ENCODE data around the gene PDCD7. TPM values are rescaled to one million over a fixed set of nuclear protein-coding genes. Genes with fewer than 3 reads are reported as not detected.

The PDCD7 gene
- total RNA-seq, 4 donors from 2014 or later = 24.2 to 33.4 (median 25.5) TPM

DNA sequence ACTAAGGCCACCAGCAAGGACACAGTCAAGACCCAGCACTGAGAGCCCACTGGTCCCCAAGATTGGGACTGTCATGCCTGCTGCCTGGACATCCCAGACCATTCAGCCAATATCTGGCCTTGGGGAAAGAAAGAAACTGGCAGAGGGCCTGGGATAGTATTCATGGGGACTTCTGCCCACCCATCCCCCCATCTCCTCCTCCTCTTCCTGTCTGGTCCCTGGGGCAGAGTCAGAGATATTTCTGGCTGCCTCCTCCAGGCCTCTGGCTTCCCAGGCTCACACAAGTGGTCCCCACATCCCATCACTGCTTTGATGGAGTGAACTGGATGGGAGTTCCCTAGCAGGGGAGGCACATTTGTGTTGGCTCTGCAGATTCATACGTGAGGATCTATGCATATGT, 61.6 kb downstream of the PDCD7 start:
- intact Hi-C loops (cut with DNase I) = no loop called here
- Histone ChIP-seq H3K9me3 (no peaks in the 10 kb centered on the region), H3K4me1 (peaks cover 56 to 71% (median 60%) of the 10 kb centered on the region in 4 donors), H3K36me3 (no peaks in the 10 kb centered on the region), H3K4me3 (no peak overlapping the region), H3K27me3 (peaks cover 0 to 7% (median 0%) of the 10 kb centered on the region in 4 donors), H3K27ac (replicated peaks in 1 of 4) (peak overlapping the region; percentile 95 to 98 (median 96))
- no peak for TF ChIP-seq EP300 (IDR thresholded peaks at IDR 0.05)
- no peak for TF ChIP-seq POLR2A (IDR thresholded peaks at IDR 0.05; ENCODE audit: low read depth)
- TF ChIP-seq CTCF (IDR thresholded peaks at IDR 0.05) = no peak
- TF ChIP-seq POLR2AphosphoS5 (IDR thresholded peaks at IDR 0.05) = no peak
- no CpG with 5 or more reads among the region's 1 CpG for WGBS
- DNase-seq (ENCODE audit: extremely low spot score) = no peak

DNA sequence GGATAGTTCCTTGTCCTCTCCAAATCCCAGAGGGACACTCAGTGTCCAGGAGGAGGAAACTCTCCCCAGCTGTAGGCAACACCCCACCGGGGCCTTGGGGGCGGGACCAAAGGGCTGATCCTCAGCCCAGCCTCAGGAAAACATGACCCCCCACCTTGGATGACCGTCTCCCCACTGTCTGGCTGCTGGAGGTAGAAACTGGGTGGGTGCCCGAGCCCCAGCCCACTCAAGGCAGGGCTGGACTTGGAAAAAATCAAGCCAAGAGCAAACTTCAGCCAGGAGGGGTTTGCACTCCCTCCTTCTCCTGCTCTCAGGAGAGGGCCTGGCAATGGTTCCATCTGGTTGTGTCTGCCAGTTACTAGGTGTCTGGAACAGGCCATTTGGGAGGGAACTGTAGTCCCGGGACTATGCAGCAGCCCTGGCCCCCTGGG, 62.2 kb downstream of the PDCD7 start:
- no peak overlapping the region for H3K4me3 ChIP-seq
- no peak for DNase-seq (ENCODE audit: extremely low spot score)
- H3K36me3 ChIP-seq = no peaks in the 10 kb centered on the region
- H3K27ac ChIP-seq (replicated peaks in 1 of 4) = peak overlapping the region; percentile 95 to 98 (median 96)
- H3K27me3 ChIP-seq = peaks cover 0 to under 1% (median 0%) of the 10 kb centered on the region in 4 donors
- no peak for TF ChIP-seq POLR2A (IDR thresholded peaks at IDR 0.05; ENCODE audit: low read depth)
- peak; percentile 7 to 28 for TF ChIP-seq POLR2AphosphoS5 (IDR thresholded peaks at IDR 0.05)
- no peak for TF ChIP-seq EP300 (IDR thresholded peaks at IDR 0.05)
- TF ChIP-seq CTCF (IDR thresholded peaks at IDR 0.05) = no peak
- no peaks in the 10 kb centered on the region for H3K9me3 ChIP-seq
- peaks cover 50 to 65% (median 54%) of the 10 kb centered on the region in 4 donors for H3K4me1 ChIP-seq
- intact Hi-C loops (cut with DNase I) = no loop called here
- no CpG with 5 or more reads among the region's 5 CpGs for WGBS

DNA sequence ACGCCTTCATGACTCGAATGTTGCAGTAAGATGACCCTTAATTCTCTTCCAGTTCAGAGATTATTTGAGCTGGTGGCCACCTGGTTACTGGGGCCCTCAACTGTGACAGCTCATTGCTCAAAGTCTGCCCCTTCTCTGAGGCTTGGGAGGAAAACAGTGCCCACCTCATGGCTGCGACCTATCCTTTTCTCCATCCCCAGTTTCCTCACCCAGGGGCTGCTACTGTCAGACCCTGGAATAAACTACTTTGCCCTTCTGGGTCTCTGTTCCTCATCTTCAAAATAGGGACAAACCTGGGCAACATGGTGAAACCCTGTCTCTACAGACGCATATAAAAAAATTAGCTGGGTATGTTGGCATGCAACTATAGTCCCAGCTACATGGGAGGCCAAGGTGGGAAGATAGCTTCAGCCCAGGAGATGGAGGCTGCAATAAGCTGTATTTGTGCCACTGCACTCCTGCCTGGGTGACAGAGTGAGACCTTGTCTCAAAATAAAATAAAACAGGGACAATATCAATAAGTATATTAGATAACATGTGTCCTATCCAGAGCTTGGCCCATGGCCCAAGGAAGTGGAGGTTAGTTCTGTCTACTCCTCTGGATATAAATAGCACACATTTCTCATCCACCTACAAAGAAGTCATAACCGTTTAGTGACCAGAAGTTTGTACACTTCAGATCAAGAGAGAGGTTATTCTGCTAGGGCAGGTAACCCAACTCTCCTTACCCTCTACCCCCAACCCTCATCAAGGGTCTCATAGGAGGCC, 63.6 kb downstream of the PDCD7 start:
- intact Hi-C loops (cut with DNase I) = no loop called here
- peak overlapping the region; percentile 95 to 98 (median 96) for H3K27ac ChIP-seq (replicated peaks in 1 of 4)
- DNase-seq (ENCODE audit: extremely low spot score) = no peak
- no peaks in the 10 kb centered on the region for H3K9me3 ChIP-seq
- H3K36me3 ChIP-seq = no peaks in the 10 kb centered on the region
- H3K4me1 ChIP-seq = peaks cover 59 to 69% (median 66%) of the 10 kb centered on the region in 4 donors
- no peak for TF ChIP-seq POLR2A (IDR thresholded peaks at IDR 0.05; ENCODE audit: low read depth)
- TF ChIP-seq CTCF (IDR thresholded peaks at IDR 0.05) = no peak
- TF ChIP-seq POLR2AphosphoS5 (IDR thresholded peaks at IDR 0.05) = no peak
- TF ChIP-seq EP300 (IDR thresholded peaks at IDR 0.05) = no peak
- no peak overlapping the region for H3K4me3 ChIP-seq
- 66% methylated on average over 5 of the region's 5 CpGs for WGBS
- H3K27me3 ChIP-seq = no peaks in the 10 kb centered on the region

DNA sequence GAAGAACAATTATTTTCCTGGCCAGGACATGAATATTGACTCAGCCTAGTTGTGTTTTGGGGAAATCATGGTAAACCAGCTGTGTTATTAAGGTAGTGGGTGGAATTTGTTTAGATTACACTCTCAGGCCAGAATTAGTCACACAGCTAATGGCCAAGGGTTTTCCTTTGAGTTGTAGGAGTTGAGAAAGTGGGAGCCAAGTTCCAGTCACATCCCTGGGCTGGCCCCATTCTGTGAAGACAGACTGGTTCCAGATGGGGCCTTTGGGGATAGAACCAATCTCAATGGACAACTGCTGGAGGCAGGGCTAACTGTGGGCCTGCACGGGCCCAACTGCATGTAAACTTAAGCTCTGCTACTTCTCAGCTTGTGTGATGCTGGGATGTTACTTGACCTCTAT, 64.4 kb downstream of the PDCD7 start:
- intact Hi-C loops (cut with DNase I) = no loop called here
- peak overlapping the region; percentile 95 to 98 (median 96) for H3K27ac ChIP-seq (replicated peaks in 1 of 4)
- 25% methylated on average over 1 of the region's 1 CpG for WGBS
- TF ChIP-seq POLR2AphosphoS5 (IDR thresholded peaks at IDR 0.05) (peak; percentile 56 to 66), EP300 (IDR thresholded peaks at IDR 0.05) (no peak), CTCF (IDR thresholded peaks at IDR 0.05) (no peak), POLR2A (IDR thresholded peaks at IDR 0.05; ENCODE audit: low read depth) (no peak)
- no peak for DNase-seq (ENCODE audit: extremely low spot score)
- H3K4me3 ChIP-seq = no peak overlapping the region
- no peaks in the 10 kb centered on the region for H3K9me3 ChIP-seq
- H3K4me1 ChIP-seq = peaks cover 67 to 77% (median 74%) of the 10 kb centered on the region in 4 donors
- H3K36me3 ChIP-seq = peaks cover 0 to 2% (median 0%) of the 10 kb centered on the region in 4 donors
- no peaks in the 10 kb centered on the region for H3K27me3 ChIP-seq
